HG02610 (cell line): Measurements from ENCODE around the gene FUT1.
"Not testable (repeated sequence)": the region's sequence is repeated elsewhere in the genome, so short reads cannot be mapped to it uniquely, and the experiment has no call there.

Source experiments
- ATAC-seq: cut with Tn5 transposase; IDR thresholded peaks from one replicate; pipeline ENCODE4 v1.9.1; 2021; ENCODE audit warnings: mild to moderate bottlenecking, moderate library complexity; ENCODE audit not compliant: unreplicated experiment

FUT1 gene

GRCh38 chr19:48718711-48719231, 33.7 kb downstream of the FUT1 start:
- no peak for ATAC-seq

GRCh38 chr19:48718106-48718505, 34.3 kb downstream of the FUT1 start:
- not testable (repeated sequence) for ATAC-seq

GRCh38 chr19:48716562-48717291, 35.7 kb downstream of the FUT1 start:
- ATAC-seq, result no peak

GRCh38 chr19:48715681-48716171, 36.7 kb downstream of the FUT1 start:
- ATAC-seq, result no peak

- ATAC-seq, result no peak
Observed at GRCh38 chr19:48714759-48715675, 37.4 kb downstream of the FUT1 start.

- peak; percentile 90 for ATAC-seq
Observed at GRCh38 chr19:48713864-48714755, 38.3 kb downstream of the FUT1 start.

GRCh38 chr19:48713041-48713863, 39.2 kb downstream of the FUT1 start:
- no peak for ATAC-seq

GRCh38 chr19:48711106-48711662, 41.3 kb downstream of the FUT1 start:
- no peak for ATAC-seq

GRCh38 chr19:48708471-48708870, 44.0 kb downstream of the FUT1 start:
- ATAC-seq, result no peak

GRCh38 chr19:48705431-48705830, 47.0 kb downstream of the FUT1 start:
- ATAC-seq, result no peak

GRCh38 chr19:48703316-48703715, 49.1 kb downstream of the FUT1 start:
- ATAC-seq, result no peak

- no peak for ATAC-seq
Observed at GRCh38 chr19:48702701-48703100, 49.7 kb downstream of the FUT1 start.

- ATAC-seq, result no peak
Observed at GRCh38 chr19:48698046-48698445, 54.4 kb downstream of the FUT1 start.
